ENCODE results near the gene SLC8B1.

DNA sequence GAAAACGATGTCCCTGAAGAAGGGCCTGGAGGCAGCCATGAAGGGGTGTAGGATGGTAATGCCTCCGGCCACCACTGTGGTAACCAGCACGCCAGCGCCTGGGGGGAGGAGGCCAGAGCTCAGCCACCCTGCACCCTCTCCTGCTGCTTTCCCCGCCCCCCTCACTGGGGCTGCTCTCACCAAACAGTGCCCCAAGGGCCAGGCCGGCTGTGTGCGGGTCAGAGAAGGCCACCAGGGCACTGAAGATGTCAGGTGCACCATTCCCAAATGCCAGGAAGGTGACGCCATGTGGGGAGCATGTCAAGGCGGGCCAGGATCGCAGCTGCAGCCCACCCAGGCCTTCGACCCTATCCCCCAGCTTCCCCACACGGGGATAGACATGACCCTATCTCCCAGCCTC is 14.5 kb downstream of the SLC8B1 start:
- TF ChIP-seq, protein P1, sequence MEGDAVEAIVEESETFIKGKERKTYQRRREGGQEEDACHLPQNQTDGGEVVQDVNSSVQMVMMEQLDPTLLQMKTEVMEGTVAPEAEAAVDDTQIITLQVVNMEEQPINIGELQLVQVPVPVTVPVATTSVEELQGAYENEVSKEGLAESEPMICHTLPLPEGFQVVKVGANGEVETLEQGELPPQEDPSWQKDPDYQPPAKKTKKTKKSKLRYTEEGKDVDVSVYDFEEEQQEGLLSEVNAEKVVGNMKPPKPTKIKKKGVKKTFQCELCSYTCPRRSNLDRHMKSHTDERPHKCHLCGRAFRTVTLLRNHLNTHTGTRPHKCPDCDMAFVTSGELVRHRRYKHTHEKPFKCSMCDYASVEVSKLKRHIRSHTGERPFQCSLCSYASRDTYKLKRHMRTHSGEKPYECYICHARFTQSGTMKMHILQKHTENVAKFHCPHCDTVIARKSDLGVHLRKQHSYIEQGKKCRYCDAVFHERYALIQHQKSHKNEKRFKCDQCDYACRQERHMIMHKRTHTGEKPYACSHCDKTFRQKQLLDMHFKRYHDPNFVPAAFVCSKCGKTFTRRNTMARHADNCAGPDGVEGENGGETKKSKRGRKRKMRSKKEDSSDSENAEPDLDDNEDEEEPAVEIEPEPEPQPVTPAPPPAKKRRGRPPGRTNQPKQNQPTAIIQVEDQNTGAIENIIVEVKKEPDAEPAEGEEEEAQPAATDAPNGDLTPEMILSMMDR (IDR thresholded peaks at IDR 0.05; ENCODE audit: extremely low read depth in 1 of 2, insufficient read depth in 1 of 2, low read depth in 1 of 2, low read length in 2 of 2), result no peak
- no peak for TF ChIP-seq POLR2A (IDR thresholded peaks at IDR 0.05; ENCODE audit: low read depth, low read length)
